Astrocyte of the cerebellum (primary cell): ENCODE measurements around the gene CIP2A.

ENCODE experiments used
- DNase-seq: peaks from one replicate; pipeline ENCODE4 v3.0.0-alpha.2; 2011; ENCODE audit warnings: low read depth
- H3K4me3 ChIP-seq: 2 replicates; pipeline ENCODE4 v1.5.1; 2011; ENCODE audit warnings: mild to moderate bottlenecking, low read depth, low read length, moderate library complexity
- in situ Hi-C: cut with HindIII; loops from 2 replicates; pipeline ENCODE4 v1.10.0; 2017; ENCODE audit warnings: low sequenced_read_pairs
- TF ChIP-seq, protein P1 (sequence below): IDR thresholded peaks from 2 replicates; pipeline ENCODE4 v1.5.1; 2012; ENCODE audit warnings: low read length, low read depth, moderate library complexity, mild to moderate bottlenecking; ENCODE audit errors: missing control alignments

Gene CIP2A

DNA sequence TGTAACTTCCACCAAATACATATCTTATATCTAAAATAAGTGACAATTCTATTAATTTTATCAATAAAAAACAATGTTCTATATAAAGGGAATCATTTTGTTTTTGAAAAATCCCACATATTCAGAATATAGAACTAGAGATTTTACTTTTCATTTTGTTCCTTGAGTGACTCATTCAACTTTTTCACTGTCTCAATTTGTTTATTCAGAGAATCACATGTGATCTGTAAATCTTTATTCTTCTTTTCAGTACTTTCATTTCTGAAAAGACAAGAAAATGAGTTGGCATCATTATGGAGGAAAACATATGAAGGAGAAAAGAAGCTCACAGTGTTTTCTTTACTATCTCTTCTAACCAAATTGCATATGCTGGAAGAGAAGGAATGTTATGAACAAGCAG, 35.0 kb downstream of the CIP2A start:
- TF ChIP-seq, protein P1, sequence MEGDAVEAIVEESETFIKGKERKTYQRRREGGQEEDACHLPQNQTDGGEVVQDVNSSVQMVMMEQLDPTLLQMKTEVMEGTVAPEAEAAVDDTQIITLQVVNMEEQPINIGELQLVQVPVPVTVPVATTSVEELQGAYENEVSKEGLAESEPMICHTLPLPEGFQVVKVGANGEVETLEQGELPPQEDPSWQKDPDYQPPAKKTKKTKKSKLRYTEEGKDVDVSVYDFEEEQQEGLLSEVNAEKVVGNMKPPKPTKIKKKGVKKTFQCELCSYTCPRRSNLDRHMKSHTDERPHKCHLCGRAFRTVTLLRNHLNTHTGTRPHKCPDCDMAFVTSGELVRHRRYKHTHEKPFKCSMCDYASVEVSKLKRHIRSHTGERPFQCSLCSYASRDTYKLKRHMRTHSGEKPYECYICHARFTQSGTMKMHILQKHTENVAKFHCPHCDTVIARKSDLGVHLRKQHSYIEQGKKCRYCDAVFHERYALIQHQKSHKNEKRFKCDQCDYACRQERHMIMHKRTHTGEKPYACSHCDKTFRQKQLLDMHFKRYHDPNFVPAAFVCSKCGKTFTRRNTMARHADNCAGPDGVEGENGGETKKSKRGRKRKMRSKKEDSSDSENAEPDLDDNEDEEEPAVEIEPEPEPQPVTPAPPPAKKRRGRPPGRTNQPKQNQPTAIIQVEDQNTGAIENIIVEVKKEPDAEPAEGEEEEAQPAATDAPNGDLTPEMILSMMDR = no peak
- in situ Hi-C loops = no loop called here
- no peak overlapping the region for H3K4me3 ChIP-seq
- no peak for DNase-seq

DNA sequence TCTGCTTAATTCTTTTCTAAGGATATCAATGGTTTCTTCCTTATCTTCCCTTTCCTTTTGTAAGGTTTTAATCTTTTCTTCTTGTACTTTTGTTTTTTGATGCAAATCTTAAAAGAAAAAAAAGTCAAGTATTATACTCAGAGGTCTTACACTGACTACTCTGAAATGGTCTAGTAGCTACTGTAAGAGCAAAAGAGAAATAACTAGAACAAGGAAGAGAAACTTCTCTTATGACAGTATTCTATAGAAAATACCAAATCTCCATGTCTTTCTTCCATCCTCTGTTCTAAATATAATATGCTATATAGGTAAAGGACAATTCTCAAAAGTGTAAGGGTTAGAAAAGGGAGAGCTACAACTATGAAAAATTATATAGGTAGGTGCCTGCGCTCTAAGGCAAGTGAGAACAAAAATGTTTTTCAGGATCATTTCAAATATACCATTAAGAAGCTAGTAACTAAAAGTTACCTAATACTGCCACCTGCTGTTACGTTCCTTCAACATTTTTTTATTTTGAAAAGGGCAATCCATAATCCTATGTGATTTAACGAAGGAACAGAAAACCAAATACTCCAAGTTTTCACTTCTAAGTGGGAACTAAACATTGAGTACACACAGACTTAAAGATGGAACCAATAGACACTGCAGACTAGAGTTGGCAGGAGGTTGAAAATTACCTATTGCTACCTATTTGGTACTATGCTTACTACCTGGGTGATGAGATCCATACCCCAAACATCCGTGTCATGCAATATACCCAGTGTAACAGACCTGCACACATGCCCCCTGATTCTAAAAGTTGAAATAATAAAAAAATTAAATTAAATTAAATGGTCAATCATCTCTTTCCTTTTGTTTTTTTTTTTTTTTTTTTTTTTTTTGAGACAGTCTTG, 36.7 kb downstream of the CIP2A start:
- in situ Hi-C loops = no loop called here
- H3K4me3 ChIP-seq = no peak overlapping the region

DNA sequence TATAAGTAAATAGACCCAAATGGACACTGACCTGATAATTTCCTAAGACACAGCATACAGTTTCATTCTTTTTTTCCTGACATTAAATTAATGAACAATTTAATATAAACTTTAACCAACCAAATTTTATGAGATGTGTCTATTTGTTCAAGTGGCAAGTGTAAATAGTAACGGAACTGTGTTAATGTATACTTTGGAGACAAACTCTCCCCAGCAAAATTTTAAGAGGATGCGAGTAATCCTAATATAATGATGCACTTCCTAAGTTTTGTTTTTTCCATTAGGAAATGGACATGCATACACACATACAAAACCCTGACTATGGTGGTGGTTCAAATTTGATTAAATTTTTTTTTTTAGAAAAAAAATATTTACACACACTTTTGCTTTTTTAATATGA, 40.4 kb downstream of the CIP2A start:
- H3K4me3 ChIP-seq = no peak overlapping the region
- TF ChIP-seq, protein P1 = no peak
- in situ Hi-C loops = no loop called here
- no peak for DNase-seq

More for the DNA sequence above, 36.7 kb downstream of the CIP2A start:
- TF ChIP-seq, protein P1 = peak; percentile 3
- DNase-seq = peak; percentile 53

DNA sequence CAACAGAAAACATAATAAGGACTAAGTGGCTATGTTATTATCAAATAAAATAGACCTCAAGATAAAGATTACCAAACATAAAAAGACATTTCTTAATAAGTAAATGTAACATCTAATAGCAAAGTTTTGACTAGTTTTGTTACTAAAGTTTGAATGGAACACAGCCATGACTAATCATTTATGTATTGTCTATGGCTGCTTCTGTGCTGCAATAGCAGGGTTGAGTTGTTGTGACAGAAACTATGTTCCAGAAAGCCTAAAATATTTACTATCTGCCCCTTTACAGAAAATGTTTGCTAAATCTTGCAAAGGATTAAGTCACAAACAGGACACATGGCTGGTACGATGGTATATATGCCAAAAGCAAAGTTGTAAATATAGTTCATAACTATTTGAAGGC, 40.9 kb downstream of the CIP2A start:
- in situ Hi-C loops = no loop called here
- DNase-seq = no peak
- TF ChIP-seq, protein P1 = no peak
- H3K4me3 ChIP-seq = no peak overlapping the region

DNA sequence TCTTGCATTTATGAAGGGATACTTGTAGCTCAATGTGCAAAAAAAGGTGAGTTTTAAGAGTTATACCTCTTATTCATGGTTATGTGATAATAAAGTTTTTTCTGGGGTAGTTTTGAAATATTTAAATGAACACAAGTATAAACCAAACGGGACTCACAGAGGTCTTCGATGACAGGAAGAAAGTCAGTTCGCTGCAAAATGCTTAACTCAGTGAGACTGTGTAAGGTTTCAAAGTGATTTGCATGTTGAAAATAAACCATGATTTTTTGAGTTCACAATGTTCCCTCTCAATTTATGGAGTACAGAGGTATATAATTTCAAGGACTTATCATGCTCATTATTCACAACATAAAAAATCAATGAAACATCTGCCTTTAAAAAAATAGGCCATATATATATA, 42.5 kb downstream of the CIP2A start:
- TF ChIP-seq, protein P1 = no peak
- DNase-seq = no peak
- H3K4me3 ChIP-seq = no peak overlapping the region
- in situ Hi-C loops = no loop called here

DNA sequence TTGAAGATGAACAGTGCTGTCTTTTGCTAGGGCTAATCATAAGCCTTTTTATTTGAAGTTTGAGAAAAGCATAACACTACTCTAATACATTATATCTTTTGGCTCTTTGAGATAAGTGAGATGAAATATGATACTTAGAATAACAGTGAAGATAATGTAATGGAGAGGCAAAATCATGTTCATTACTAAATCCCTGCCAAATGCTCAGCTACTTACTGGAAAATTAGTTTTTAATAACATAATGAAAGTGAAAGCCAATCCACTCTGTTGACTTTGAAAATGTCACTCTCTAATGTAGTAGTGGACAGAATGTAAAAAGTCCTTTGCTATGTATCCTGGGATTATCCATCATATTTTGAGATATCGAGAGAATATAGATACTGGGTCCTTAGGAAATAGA, 43.0 kb downstream of the CIP2A start:
- in situ Hi-C loops = no loop called here
- TF ChIP-seq, protein P1 = no peak
- no peak for DNase-seq
- no peak overlapping the region for H3K4me3 ChIP-seq
